H9 (cell line): ENCODE measurements around the gene PAK2. TPM values are rescaled to one million over a fixed set of nuclear protein-coding genes. Genes with fewer than 3 reads are reported as not detected.

Experiments
- DNase-seq: peaks from one replicate; pipeline ENCODE4 v3.0.0-alpha.2; 2017
- H2AFZ ChIP-seq: one replicate; pipeline ENCODE4 v1.6.1; 2013; ENCODE audit warnings: mild to moderate bottlenecking, low read length, control low read depth, moderate library complexity
- H2AK5ac ChIP-seq: 2 replicates; pipeline ENCODE4 v1.6.1; 2013; ENCODE audit warnings: low read length, control low read depth, mixed read lengths; ENCODE audit not compliant: insufficient read length
- H2BK120ac ChIP-seq: one replicate; pipeline ENCODE4 v1.6.1; 2013; ENCODE audit warnings: low read depth, mild to moderate bottlenecking, low read length, control low read depth, inconsistent platforms; ENCODE audit not compliant: poor library complexity, severe bottlenecking
- H2BK12ac ChIP-seq: 2 replicates; pipeline ENCODE4 v1.6.1; 2013; ENCODE audit warnings: low read length, control low read depth, mixed read lengths, low read depth; ENCODE audit not compliant: insufficient read length
- H2BK15ac ChIP-seq: 2 replicates; pipeline ENCODE4 v1.6.1; 2013; ENCODE audit warnings: low read depth, low read length, control low read depth
- H2BK20ac ChIP-seq: one replicate; pipeline ENCODE4 v1.6.1; 2013; ENCODE audit warnings: low read depth, mild to moderate bottlenecking, low read length, control low read depth, inconsistent platforms; ENCODE audit not compliant: poor library complexity, severe bottlenecking
- H2BK5ac ChIP-seq: 2 replicates; pipeline ENCODE4 v1.6.1; 2013; ENCODE audit warnings: low read length, control low read depth, mixed read lengths; ENCODE audit not compliant: insufficient read length
- H3K14ac ChIP-seq: 2 replicates; pipeline ENCODE4 v1.6.1; 2013; ENCODE audit warnings: low read length, control low read depth; ENCODE audit not compliant: insufficient read depth
- H3K18ac ChIP-seq: 2 replicates; pipeline ENCODE4 v1.6.1; 2013; ENCODE audit warnings: low read depth, mild to moderate bottlenecking, mixed read lengths, low read length, control low read depth; ENCODE audit not compliant: insufficient read length
- H3K23ac ChIP-seq: 2 replicates; pipeline ENCODE4 v1.6.1; 2013; ENCODE audit warnings: low read length, control low read depth, mixed read lengths, low read depth; ENCODE audit not compliant: insufficient read length
- H3K23me2 ChIP-seq: 2 replicates; pipeline ENCODE4 v1.6.1; 2013; ENCODE audit warnings: low read depth, mild to moderate bottlenecking, mixed read lengths, low read length, control low read depth; ENCODE audit not compliant: insufficient read length, poor library complexity, severe bottlenecking
- H3K27ac ChIP-seq: 2 replicates; pipeline ENCODE4 v1.5.1; 2013; ENCODE audit warnings: low read length, control low read depth, mixed read lengths, low read depth; ENCODE audit not compliant: insufficient read length
- H3K27me3 ChIP-seq: 2 replicates; pipeline ENCODE4 v1.6.1; 2013; ENCODE audit warnings: low read length, control low read depth, inconsistent platforms; ENCODE audit not compliant: insufficient read depth
- H3K4ac ChIP-seq: 2 replicates; pipeline ENCODE4 v1.6.1; 2013; ENCODE audit warnings: low read depth, mild to moderate bottlenecking, control low read depth, inconsistent platforms, low read length, moderate library complexity
- H3K4me1 ChIP-seq: 2 replicates; pipeline ENCODE4 v1.6.1; 2013; ENCODE audit warnings: low read length, control low read depth, inconsistent platforms; ENCODE audit not compliant: insufficient read depth
- H3K4me2 ChIP-seq: 2 replicates; pipeline ENCODE4 v1.6.1; 2013; ENCODE audit warnings: low read length, control low read depth, mixed read lengths; ENCODE audit not compliant: insufficient read length, insufficient read depth
- H3K56ac ChIP-seq: 2 replicates; pipeline ENCODE4 v1.6.1; 2013; ENCODE audit warnings: low read depth, mild to moderate bottlenecking, mixed read lengths, low read length, control low read depth; ENCODE audit not compliant: insufficient read length
- H3K79me1 ChIP-seq: 2 replicates; pipeline ENCODE4 v1.6.1; 2013; ENCODE audit warnings: low read depth, mild to moderate bottlenecking, moderate library complexity, low read length, control low read depth, inconsistent platforms; ENCODE audit not compliant: insufficient read depth, poor library complexity, severe bottlenecking
- H3K79me2 ChIP-seq: 2 replicates; pipeline ENCODE4 v1.6.1; 2013; ENCODE audit warnings: low read length, control low read depth, inconsistent platforms; ENCODE audit not compliant: insufficient read depth
- H3K9ac ChIP-seq: 2 replicates; pipeline ENCODE4 v1.6.1; 2013; ENCODE audit warnings: low read length, control low read depth, mixed read lengths; ENCODE audit not compliant: insufficient read length; ENCODE audit errors: extremely low read depth
- H3K9me3 ChIP-seq: one replicate; pipeline ENCODE4 v1.6.1; 2013; ENCODE audit warnings: low read depth, low read length, inconsistent platforms; ENCODE audit not compliant: control insufficient read depth
- H3T11ph ChIP-seq: one replicate; pipeline ENCODE4 v1.6.1; 2013; ENCODE audit warnings: mild to moderate bottlenecking, low read length, control low read depth, inconsistent platforms
- H4K20me1 ChIP-seq: one replicate; pipeline ENCODE4 v1.6.1; 2013; ENCODE audit not compliant: control insufficient read depth, insufficient read length, insufficient read depth
- H4K5ac ChIP-seq: 2 replicates; pipeline ENCODE4 v1.6.1; 2013; ENCODE audit warnings: low read depth, mild to moderate bottlenecking, mixed read lengths, low read length, control low read depth; ENCODE audit not compliant: insufficient read length
- H4K8ac ChIP-seq: replicated peaks from 2 replicates; pipeline ENCODE4 v1.6.1; 2013; ENCODE audit warnings: low read length, control low read depth, mixed read lengths, low read depth; ENCODE audit not compliant: insufficient read length
- H4K91ac ChIP-seq: 2 replicates; pipeline ENCODE4 v1.6.1; 2013; ENCODE audit warnings: low read depth, mild to moderate bottlenecking, moderate library complexity, mixed read lengths, low read length, control low read depth; ENCODE audit not compliant: insufficient read length
- H3K27ac Mint-ChIP-seq, 3 experiments: 2 replicates in 2 of 3; 3 replicates in 1 of 3; pipeline ENCODE4 v1.8.0; 2020 to 2021; ENCODE audit warnings: mixed read lengths in 3 of 3, mild to moderate bottlenecking in 1 of 3, moderate library complexity in 1 of 3
- H3K27me3 Mint-ChIP-seq: 2 replicates; pipeline ENCODE4 v1.8.0; 2021; ENCODE audit warnings: low read depth, mild to moderate bottlenecking, moderate library complexity, mixed read lengths
- H3K36me3 Mint-ChIP-seq, 3 experiments: 2 replicates in 2 of 3; 3 replicates in 1 of 3; pipeline ENCODE4 v1.8.0; 2020 to 2021; ENCODE audit warnings: low read depth in 3 of 3, mixed read lengths in 3 of 3; ENCODE audit not compliant: insufficient read depth in 1 of 3
- H3K4me1 Mint-ChIP-seq, 2 experiments: 2 replicates each; pipeline ENCODE4 v1.8.0; 2020; ENCODE audit warnings: mixed read lengths in 2 of 2
- H3K4me3 Mint-ChIP-seq, 2 experiments: 2 replicates in 1 of 2; 3 replicates in 1 of 2; pipeline ENCODE4 v1.8.0; 2020 to 2021; ENCODE audit warnings: mild to moderate bottlenecking in 2 of 2, mixed read lengths in 2 of 2, moderate library complexity in 1 of 2
- H3K9me3 Mint-ChIP-seq, 2 experiments: 2 replicates in 1 of 2; 3 replicates in 1 of 2; pipeline ENCODE4 v1.8.0; 2020; ENCODE audit warnings: mild to moderate bottlenecking in 2 of 2, mixed read lengths in 2 of 2, moderate library complexity in 1 of 2
- CTCF ChIP-seq: fragments of 200-600 bp; sonication (generic); conservative IDR thresholded peaks from 3 replicates; pipeline ENCODE4 v1.8.0; 2021; ENCODE audit warnings: antibody characterized with exemption, mild to moderate bottlenecking
- WGBS: extraction: QIAGEN DNeasy Blood & Tissue Kit; methylation state at CpG from one replicate; pipeline ENCODE4 v1.1.7; 2013; ENCODE audit warnings: missing lambda C conversion rate, low lambda C conversion rate, mixed read lengths; ENCODE audit not compliant: insufficient read length; ENCODE audit errors: extremely low coverage; 5-methylcytosine and 5-hydroxymethylcytosine counted together
- total RNA-seq: library from RNA; stranded (reverse); gene quantifications from 2 replicates; pipeline ENCODE4 v1.2.1, GENCODE V29; 2021

Gene PAK2
- total RNA-seq, 1 experiment from 2014 or later = 65.7 TPM

GRCh38 chr3:196763179-196763578, 23.5 kb downstream of the PAK2 start:
- no peak overlapping the region for H2BK120ac ChIP-seq
- no peak overlapping the region for H3K18ac ChIP-seq
- no peak overlapping the region for H2BK15ac ChIP-seq
- peaks cover 14% of the 10 kb centered on the region for H3K79me1 ChIP-seq
- H3K56ac ChIP-seq = no peak overlapping the region
- H3K9ac ChIP-seq = no peak overlapping the region
- no peak overlapping the region for H2BK20ac ChIP-seq
- H2AK5ac ChIP-seq = no peak overlapping the region
- no peaks in the 10 kb centered on the region for H3K9me3 ChIP-seq
- H3K4me1 ChIP-seq = no peaks in the 10 kb centered on the region
- no peak overlapping the region for H3K4ac ChIP-seq
- peaks cover 11 to 20% of the 10 kb centered on the region in 2 experiments for H3K9me3 Mint-ChIP-seq
- H4K20me1 ChIP-seq = no peaks in the 10 kb centered on the region
- no peak for TF ChIP-seq CTCF
- WGBS = no CpG with 5 or more reads among the region's 7 CpGs
- no peak overlapping the region for H4K91ac ChIP-seq
- no peaks in the 10 kb centered on the region for H3K4me1 Mint-ChIP-seq
- H2AFZ ChIP-seq = no peak overlapping the region
- peaks cover 27% of the 10 kb centered on the region; the same call in 1 of the 2 replicates for H3K79me2 ChIP-seq
- H2BK12ac ChIP-seq = no peak overlapping the region
- DNase-seq = no peak
- no peak overlapping the region for H2BK5ac ChIP-seq
- H3K27ac ChIP-seq = no peak overlapping the region
- peaks cover 1% of the 10 kb centered on the region; the same call in 1 of the 2 replicates for H3K27me3 Mint-ChIP-seq
- H3K4me2 ChIP-seq = no peak overlapping the region
- H3K27me3 ChIP-seq = no peaks in the 10 kb centered on the region
- no peak overlapping the region for H4K8ac ChIP-seq
- peaks cover 34 to 46% (median 36%) of the 10 kb centered on the region in 3 experiments for H3K36me3 Mint-ChIP-seq
- H3K23me2 ChIP-seq = no peaks in the 10 kb centered on the region
- H4K5ac ChIP-seq = no peak overlapping the region
- no peak overlapping the region for H3T11ph ChIP-seq
- 0 out of 7 replicates have a peak overlapping the region, but pooled peaks of 1 of the 3 experiments have one; percentile 6 for H3K27ac Mint-ChIP-seq
- H3K14ac ChIP-seq = no peak overlapping the region
- no peak overlapping the region for H3K23ac ChIP-seq
- no peak overlapping the region for H3K4me3 Mint-ChIP-seq
